ENCODE results near the gene SHANK1.

SHANK1 gene

GRCh38 chr19:50668416-50668815 lies 51.2 kb downstream of the SHANK1 start:
- DNase-seq (ENCODE audit: low read depth), result no peak
- no peak overlapping the region for H3K4me3 ChIP-seq (ENCODE audit: low read depth, low read length)
- no peak for TF ChIP-seq CTCF (conservative IDR thresholded peaks at IDR 0.05; ENCODE audit: low read depth, low read length)

GRCh38 chr19:50667759-50668231 lies 51.8 kb downstream of the SHANK1 start:
- no peak overlapping the region for H3K4me3 ChIP-seq (ENCODE audit: low read depth, low read length)
- DNase-seq (ENCODE audit: low read depth), result no peak
- no peak for TF ChIP-seq CTCF (conservative IDR thresholded peaks at IDR 0.05; ENCODE audit: low read depth, low read length)

- H3K4me3 ChIP-seq (ENCODE audit: low read depth, low read length), result no peak overlapping the region
- DNase-seq (ENCODE audit: low read depth), result no peak
- no peak for TF ChIP-seq CTCF (conservative IDR thresholded peaks at IDR 0.05; ENCODE audit: low read depth, low read length)
Observed at GRCh38 chr19:50667177-50667758, 52.3 kb downstream of the SHANK1 start.

GRCh38 chr19:50666346-50667176 lies 53.0 kb downstream of the SHANK1 start:
- no peak overlapping the region for H3K4me3 ChIP-seq (ENCODE audit: low read depth, low read length)
- TF ChIP-seq CTCF (conservative IDR thresholded peaks at IDR 0.05; ENCODE audit: low read depth, low read length), result no peak
- DNase-seq (ENCODE audit: low read depth), result no peak

- H3K4me3 ChIP-seq (ENCODE audit: low read depth, low read length), result no peak overlapping the region
- no peak for DNase-seq (ENCODE audit: low read depth)
- no peak for TF ChIP-seq CTCF (conservative IDR thresholded peaks at IDR 0.05; ENCODE audit: low read depth, low read length)
Observed at GRCh38 chr19:50664204-50664603, 55.4 kb downstream of the SHANK1 start.

GRCh38 chr19:50663482-50663790 lies 56.2 kb downstream of the SHANK1 start:
- no peak for DNase-seq (ENCODE audit: low read depth)
- no peak for TF ChIP-seq CTCF (conservative IDR thresholded peaks at IDR 0.05; ENCODE audit: low read depth, low read length)

More at GRCh38 chr19:50663482-50663790, 56.2 kb downstream of the SHANK1 start:
- no peak overlapping the region for H3K4me3 ChIP-seq (ENCODE audit: low read depth, low read length)

Data from choroid plexus epithelial cell (primary cell).